Renal cortex interstitium (tissue), 15 donors: ENCODE results near the gene DDX31. TPM values are rescaled to one million over a fixed set of nuclear protein-coding genes. Genes with fewer than 3 reads are reported as not detected.
"Not testable (repeated sequence)": the region's sequence is repeated elsewhere in the genome, so short reads cannot be mapped to it uniquely, and the experiment has no call there.

Source experiments
- DNase-seq, 11 donors: peaks; one replicate each; pipeline ENCODE4 v3.0.0-alpha.2; 2013; ENCODE audit warnings: low read depth in 9 of 11, low spot score in 4 of 11; ENCODE audit errors: extremely low read depth in 1 of 11
- long read RNA-seq, 16 experiments: transcript quantifications; one replicate each; lab custom pipeline, GENCODE V29; 2026
- polyA plus RNA-seq, 3 donors: library from polyadenylated mRNA; unstranded; fragments of 120-200 nt; gene quantifications; one replicate each; pipeline ENCODE4 v1.2.1, GENCODE V29; 2013; ENCODE audit not compliant: insufficient read length in 3 of 3

The DDX31 gene
- polyA plus RNA-seq, result 10 to 100 TPM; 16.4 to 20.4 (median 17.4) TPM
- long read RNA-seq, donor 1, result 0 reads
- long read RNA-seq, donor 2, full-length matches to known transcripts, result 2 of 2 reads
- long read RNA-seq, donor 2, partial matches to known transcripts, result 0 of 2 reads
- long read RNA-seq, donor 2, other reads (novel, unspliced or antisense), result 0 of 2 reads
- long read RNA-seq, donor 3, full-length matches to known transcripts, result 1 of 1 reads
- long read RNA-seq, donor 3, partial matches to known transcripts, result 0 of 1 reads
- long read RNA-seq, donor 3, other reads (novel, unspliced or antisense), result 0 of 1 reads
- long read RNA-seq, donor 4, full-length matches to known transcripts, result 1 of 1 reads
- long read RNA-seq, donor 4, partial matches to known transcripts, result 0 of 1 reads
- long read RNA-seq, donor 4, other reads (novel, unspliced or antisense), result 0 of 1 reads
- long read RNA-seq, donor 5, result 0 reads
- long read RNA-seq, donor 6, full-length matches to known transcripts, result 1 of 1 reads
- long read RNA-seq, donor 6, partial matches to known transcripts, result 0 of 1 reads
- long read RNA-seq, donor 6, other reads (novel, unspliced or antisense), result 0 of 1 reads
- long read RNA-seq, donor 7, full-length matches to known transcripts, result 2 of 2 reads
- long read RNA-seq, donor 7, partial matches to known transcripts, result 0 of 2 reads
- long read RNA-seq, donor 7, other reads (novel, unspliced or antisense), result 0 of 2 reads
- long read RNA-seq, donor 8, full-length matches to known transcripts, result 2 of 2 reads
- long read RNA-seq, donor 8, partial matches to known transcripts, result 0 of 2 reads
- long read RNA-seq, donor 8, other reads (novel, unspliced or antisense), result 0 of 2 reads
- long read RNA-seq, donor 9, full-length matches to known transcripts, result 3 of 3 reads
- long read RNA-seq, donor 9, partial matches to known transcripts, result 0 of 3 reads
- long read RNA-seq, donor 9, other reads (novel, unspliced or antisense), result 0 of 3 reads
- long read RNA-seq, donor 10, full-length matches to known transcripts, result 1 of 1 reads
- long read RNA-seq, donor 10, partial matches to known transcripts, result 0 of 1 reads
- long read RNA-seq, donor 10, other reads (novel, unspliced or antisense), result 0 of 1 reads
- long read RNA-seq, donor 11, full-length matches to known transcripts, result 2 of 2 reads
- long read RNA-seq, donor 11, partial matches to known transcripts, result 0 of 2 reads
- long read RNA-seq, donor 11, other reads (novel, unspliced or antisense), result 0 of 2 reads
- long read RNA-seq, donor 12, partial matches to known transcripts, result 6 of 6 reads
- long read RNA-seq, donor 12, other reads (novel, unspliced or antisense), result 0 of 6 reads
- long read RNA-seq, donor 13, result 0 reads
- long read RNA-seq, donor 14, result 0 reads
- long read RNA-seq, donor 15, full-length matches to known transcripts, result 1 of 1 reads
- long read RNA-seq, donor 15, partial matches to known transcripts, result 0 of 1 reads
- long read RNA-seq, donor 15, other reads (novel, unspliced or antisense), result 0 of 1 reads
- long read RNA-seq, donor 16, full-length matches to known transcripts, result 6 of 6 reads
- long read RNA-seq, donor 16, partial matches to known transcripts, result 0 of 6 reads
- long read RNA-seq, donor 16, other reads (novel, unspliced or antisense), result 0 of 6 reads

- DNase-seq, result peak; percentile 44 to 87 (median 78)
Observed at GRCh38 chr9:132669698-132670456, at the start of gene DDX31. Gene DDX31, minus strand, starts transcription at chr9:132669983. Its CDS starts 49 bp downstream, at chr9:132669934.

DNA sequence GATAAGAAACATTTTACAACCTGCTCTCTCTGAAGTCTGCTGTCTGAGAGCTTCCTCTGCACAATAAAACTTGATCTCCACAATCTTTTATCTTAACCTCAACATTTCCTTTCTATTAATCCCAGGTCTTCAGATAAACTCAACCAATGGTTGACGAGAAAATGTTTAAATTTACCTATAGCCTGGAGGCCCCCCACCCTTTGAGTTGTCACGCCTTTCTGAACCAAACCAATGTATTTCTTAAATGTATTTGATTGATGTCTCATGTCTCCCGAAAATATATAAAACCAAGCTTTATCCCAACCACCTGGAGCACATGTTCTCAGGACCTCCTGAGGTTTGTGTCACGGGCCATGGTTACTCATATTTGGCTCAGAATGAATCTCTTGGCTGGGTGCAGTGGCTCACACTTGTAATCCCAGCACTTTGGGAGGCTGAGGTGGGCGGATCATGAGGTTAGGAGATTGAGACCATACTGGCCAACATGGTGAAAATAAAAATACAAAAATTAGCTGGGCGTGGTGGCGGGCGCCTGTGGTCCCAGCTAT is 48.7 kb upstream of the DDX31 start:
- not testable (repeated sequence) for DNase-seq

GRCh38 chr9:132717326-132717945 is 47.7 kb upstream of the DDX31 start:
- DNase-seq, result no peak

GRCh38 chr9:132716007-132716406 is 46.2 kb upstream of the DDX31 start:
- DNase-seq, result no peak

DNA sequence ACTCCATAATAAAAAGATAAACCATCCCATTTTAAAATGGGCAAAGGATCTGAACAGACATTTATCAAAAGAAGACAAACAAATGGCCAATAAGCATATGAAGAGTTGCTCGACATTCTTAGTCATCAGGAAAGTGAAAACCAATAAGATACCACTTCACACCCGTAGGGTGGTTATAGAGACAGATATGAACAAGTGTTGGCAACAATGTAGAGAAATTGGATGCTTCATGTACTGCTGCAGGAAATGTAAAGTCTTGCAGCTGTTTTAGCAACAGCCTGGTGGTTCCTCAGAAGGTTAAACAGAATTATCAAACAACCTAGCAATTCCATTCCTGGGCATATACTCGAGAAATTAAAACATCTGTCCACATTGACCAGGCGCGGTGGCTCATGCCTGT is 43.0 kb upstream of the DDX31 start:
- DNase-seq, result no peak

DNA sequence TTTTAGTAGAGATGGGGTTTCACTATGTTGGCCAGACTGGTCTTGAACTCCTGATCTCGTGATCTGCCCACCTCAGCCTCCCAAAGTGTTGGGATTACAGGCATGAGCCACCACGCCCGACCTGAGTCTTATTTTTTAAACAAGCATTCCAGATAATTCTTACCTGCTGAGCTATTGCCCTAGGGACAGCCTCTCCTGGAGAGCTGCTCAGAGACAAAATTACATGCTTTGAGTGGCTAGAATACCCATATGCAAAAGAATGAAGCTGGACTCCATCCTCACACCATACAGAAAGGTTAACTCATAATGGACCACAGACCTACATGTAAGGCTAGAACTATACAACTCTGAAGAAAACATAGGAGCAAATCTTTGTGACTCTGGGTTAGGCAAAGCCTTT is 42.1 kb upstream of the DDX31 start:
- DNase-seq, result no peak

GRCh38 chr9:132711152-132711551 is 41.4 kb upstream of the DDX31 start:
- not testable (repeated sequence) for DNase-seq

GRCh38 chr9:132710333-132710732 is 40.5 kb upstream of the DDX31 start:
- no peak for DNase-seq

- no peak for DNase-seq
Observed at GRCh38 chr9:132708769-132709430, 39.1 kb upstream of the DDX31 start.

DNA sequence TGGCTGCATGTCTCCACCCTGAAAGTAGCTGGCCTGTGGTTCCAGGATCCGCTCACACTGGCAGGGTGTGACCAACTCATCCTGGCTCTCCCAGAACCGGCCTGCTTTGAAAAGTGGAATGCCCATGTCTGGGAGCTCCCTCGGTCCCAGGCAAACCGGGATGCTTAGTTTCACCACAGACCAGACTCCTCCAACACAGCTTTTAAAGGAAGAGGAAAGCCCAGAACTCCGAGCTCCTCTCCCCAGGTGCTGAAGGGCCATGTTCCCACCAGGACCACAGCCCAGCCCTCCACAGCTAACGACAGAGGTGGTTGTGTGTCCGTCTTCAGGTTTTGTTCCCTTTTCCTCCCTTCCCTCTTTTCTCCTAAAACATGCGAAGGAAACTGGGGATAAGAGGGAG is 38.5 kb upstream of the DDX31 start:
- DNase-seq, result no peak

DNA sequence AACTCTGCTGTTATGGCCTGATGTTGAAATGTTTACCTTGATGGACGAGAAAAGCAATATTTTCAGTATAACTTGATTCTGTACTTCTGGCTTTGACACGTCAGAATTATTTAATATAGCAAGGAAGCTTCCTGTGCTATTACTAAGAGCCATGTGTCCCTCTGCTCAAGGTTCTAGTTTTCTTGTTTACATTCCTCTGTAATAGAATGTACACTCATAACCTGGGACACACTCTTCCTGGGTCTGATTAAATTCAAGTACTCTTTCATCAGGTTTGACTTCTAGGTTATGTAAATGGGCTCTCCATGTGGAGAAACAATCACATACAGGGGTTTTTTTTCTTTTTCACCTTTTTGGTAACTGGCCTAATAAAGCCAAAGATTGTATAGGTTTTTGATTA is 33.6 kb upstream of the DDX31 start:
- no peak for DNase-seq

DNA sequence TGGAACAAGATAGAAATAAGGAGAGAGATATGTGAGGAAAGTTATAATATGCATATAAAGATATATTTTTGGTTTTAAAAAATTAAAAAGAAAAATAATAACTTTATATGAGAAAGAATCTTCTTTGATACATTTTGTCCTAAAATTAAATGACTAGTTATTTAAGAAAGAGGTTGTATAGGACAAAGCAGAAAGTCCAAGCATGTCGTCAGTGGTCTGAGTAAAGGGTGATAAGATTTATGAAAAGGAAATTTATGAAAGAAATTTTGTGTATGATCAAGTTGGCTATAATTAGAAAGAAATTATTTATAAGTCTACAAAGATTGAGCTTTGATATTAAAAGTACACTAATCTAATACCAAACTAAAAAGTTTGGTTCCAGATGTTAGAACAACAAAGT is 32.5 kb upstream of the DDX31 start:
- DNase-seq, result no peak

DNA sequence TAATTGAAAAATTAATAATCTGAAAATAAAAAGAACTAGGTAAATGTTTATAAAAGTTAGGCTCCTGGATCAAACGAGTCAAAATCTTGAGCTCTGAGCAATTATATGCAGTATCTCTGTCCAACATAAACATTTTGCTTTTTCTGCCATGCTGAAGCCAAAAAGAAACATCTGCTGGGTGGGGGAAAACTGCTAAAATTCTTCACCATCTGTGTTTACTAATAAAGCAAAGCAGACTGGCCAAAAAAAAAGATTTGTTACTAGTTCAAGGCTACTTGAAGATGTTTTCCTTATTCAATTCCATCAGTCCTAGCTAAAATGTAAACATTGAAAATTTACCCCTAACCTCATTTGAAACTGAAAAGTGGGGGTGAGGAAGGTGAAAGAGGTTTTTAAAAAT is 30.2 kb upstream of the DDX31 start:
- DNase-seq, result peak in 8 of 11 donors; percentile 3 to 31 (median 10)

DNA sequence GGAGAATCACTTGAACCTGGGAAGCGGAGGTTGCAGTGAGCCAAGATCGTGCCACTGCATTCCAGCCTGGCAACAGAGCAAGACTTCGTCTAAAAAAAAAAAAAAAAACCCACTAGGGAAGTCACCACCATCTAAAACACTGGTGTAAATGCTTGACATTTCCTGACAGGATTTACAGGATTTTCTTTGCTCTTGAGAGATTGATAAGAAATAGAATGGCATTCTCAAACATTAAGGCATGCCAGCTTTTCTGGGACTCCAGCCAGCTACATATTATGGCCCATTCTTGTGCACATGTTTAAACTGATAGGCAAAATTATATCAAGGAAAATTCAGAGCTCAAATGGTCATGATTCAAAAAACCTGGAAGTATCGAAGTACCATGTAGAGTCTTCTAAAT is 29.2 kb upstream of the DDX31 start:
- DNase-seq, result no peak

DNA sequence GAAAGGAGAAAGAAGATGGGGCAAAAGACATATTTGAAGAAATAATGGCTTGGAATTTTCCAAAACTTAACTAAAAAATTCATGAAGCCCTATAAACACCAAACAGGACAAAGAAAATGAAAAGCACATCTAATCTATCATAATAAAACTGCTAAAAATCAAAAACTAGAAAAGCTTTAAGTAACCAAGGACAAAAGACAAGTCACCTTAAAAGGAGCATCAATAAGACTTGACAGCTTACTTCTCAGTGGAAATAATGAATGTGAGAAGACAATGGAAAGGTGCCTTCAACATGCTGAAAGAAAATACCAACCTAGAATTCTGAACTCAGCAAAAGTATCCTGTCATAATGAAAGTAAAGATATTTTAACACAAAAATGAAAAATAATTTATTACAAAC is 27.4 kb upstream of the DDX31 start:
- no peak for DNase-seq

GRCh38 chr9:132694144-132694543 is 24.4 kb upstream of the DDX31 start:
- DNase-seq, result no peak

- DNase-seq, result peak in 2 of 11 donors; percentile 16 to 43
Observed at GRCh38 chr9:132690696-132691095, 20.9 kb upstream of the DDX31 start.
